NCI-H128 (cell line): ENCODE data around the gene OR2W3.
"Not testable (repeated sequence)": the region's sequence is repeated elsewhere in the genome, so short reads cannot be mapped to it uniquely, and the experiment has no call there.

ENCODE experiments used
- DNase-seq: peaks from one replicate; lab custom pipeline; 2025; ENCODE audit not compliant: unreplicated experiment; lab: John Stamatoyannopoulos, UW

The OR2W3 gene

GRCh38 chr1:247914941-247915662 lies 19.7 kb downstream of the OR2W3 start:
- no peak for DNase-seq

- no peak for DNase-seq
These were observed 24.6 kb downstream of the OR2W3 start, which contains the start of gene OR2T8 for GRCh38 chr1:247919952-247920351. OR2T8 (plus strand) TSS chr1:247920252; CDS start chr1:247921018, 766 bp downstream.

- DNase-seq, result no peak
These were observed 28.6 kb downstream of the OR2W3 start for GRCh38 chr1:247923941-247924340.

- DNase-seq, result no peak
These were observed 29.5 kb downstream of the OR2W3 start, which contains the start of gene OR2AJ1 for GRCh38 chr1:247924868-247925267. OR2AJ1 (plus strand) TSS chr1:247924889; CDS start chr1:247933769, 8,880 bp downstream.

- no peak for DNase-seq
These were observed 38.6 kb downstream of the OR2W3 start for GRCh38 chr1:247933989-247934388.

- DNase-seq, result no peak
These were observed 40.4 kb downstream of the OR2W3 start for GRCh38 chr1:247935781-247936180.

GRCh38 chr1:247936415-247936814 lies 41.0 kb downstream of the OR2W3 start:
- DNase-seq, result no peak

- DNase-seq, result not testable (repeated sequence)
These were observed 41.8 kb downstream of the OR2W3 start for GRCh38 chr1:247936965-247937734.

- no peak for DNase-seq
These were observed 47.2 kb downstream of the OR2W3 start for GRCh38 chr1:247942624-247943023.
